Amygdala (tissue), 56 donors: ENCODE data around the gene ANKRD13A.
"Not testable (repeated sequence)": the region's sequence is repeated elsewhere in the genome, so short reads cannot be mapped to it uniquely, and the experiment has no call there.

Source experiments
- DNase-seq, 56 donors: peaks; one replicate each; lab custom pipeline; 2025; lab: John Stamatoyannopoulos, UW

ANKRD13A gene

GRCh38 chr12:110005319-110005973, 6.2 kb downstream of the ANKRD13A start:
- DNase-seq = no peak

GRCh38 chr12:110006115-110006514, 6.9 kb downstream of the ANKRD13A start:
- no peak for DNase-seq

GRCh38 chr12:110007881-110008280, 8.7 kb downstream of the ANKRD13A start:
- no peak for DNase-seq

- DNase-seq = not testable (repeated sequence)
These were observed 9.6 kb downstream of the ANKRD13A start for GRCh38 chr12:110008681-110009398.

GRCh38 chr12:110010853-110011723, 11.9 kb downstream of the ANKRD13A start:
- no peak for DNase-seq

- DNase-seq = no peak
These were observed 12.9 kb downstream of the ANKRD13A start for GRCh38 chr12:110012137-110012536.

- no peak for DNase-seq
These were observed 13.4 kb downstream of the ANKRD13A start for GRCh38 chr12:110012659-110013058.

GRCh38 chr12:110015132-110015531, 15.9 kb downstream of the ANKRD13A start:
- no peak for DNase-seq

- no peak for DNase-seq
These were observed 21.7 kb downstream of the ANKRD13A start for GRCh38 chr12:110020956-110021355.

GRCh38 chr12:110023059-110023980, 24.1 kb downstream of the ANKRD13A start:
- DNase-seq = no peak

- DNase-seq = no peak
These were observed 24.8 kb downstream of the ANKRD13A start for GRCh38 chr12:110024051-110024450.

GRCh38 chr12:110028323-110028722, 29.1 kb downstream of the ANKRD13A start:
- no peak for DNase-seq

GRCh38 chr12:110029290-110029815, 30.1 kb downstream of the ANKRD13A start:
- no peak for DNase-seq

GRCh38 chr12:110033888-110034287, 34.7 kb downstream of the ANKRD13A start:
- no peak for DNase-seq

- DNase-seq = no peak
These were observed 36.4 kb downstream of the ANKRD13A start for GRCh38 chr12:110035534-110036104.

GRCh38 chr12:110037315-110037714, 38.1 kb downstream of the ANKRD13A start:
- peak in 29 of 56 donors; percentile 10 to 73 (median 34) for DNase-seq

GRCh38 chr12:110038741-110039084, 39.5 kb downstream of the ANKRD13A start:
- DNase-seq = no peak

- no peak for DNase-seq
These were observed 40.0 kb downstream of the ANKRD13A start for GRCh38 chr12:110039085-110039807.

GRCh38 chr12:110042264-110042663, 43.0 kb downstream of the ANKRD13A start:
- no peak for DNase-seq
